Calu3 (cell line): ENCODE data around the gene TSPAN11. TPM values are rescaled to one million over a fixed set of nuclear protein-coding genes. Genes with fewer than 3 reads are reported as not detected.

ENCODE experiments used
- BruUV-seq: library from RNA; stranded (reverse); fragments of 400-500 nt; replicated peaks from 2 replicates; lab custom pipeline; 2021; lab: Mats Ljungman, UMichigan
- CTCF ChIA-PET: fragments of 300-600 bp; sonication (Branson Sonifier 250); formaldehyde crosslinking; loops from one replicate; lab custom pipeline; 2022; ENCODE audit warnings: antibody characterized with exemption; lab: Charles Lee
- DNase-seq: peaks from one replicate; pipeline ENCODE4 v3.0.0; 2022
- H3K27ac Mint-ChIP-seq: one replicate; pipeline ENCODE4 v1.8.0; 2022; ENCODE audit warnings: mixed read lengths; ENCODE audit not compliant: unreplicated experiment
- H3K27me3 Mint-ChIP-seq: one replicate; pipeline ENCODE4 v1.8.0; 2022; ENCODE audit warnings: mixed read lengths; ENCODE audit not compliant: unreplicated experiment
- H3K36me3 Mint-ChIP-seq: one replicate; pipeline ENCODE4 v1.8.0; 2022; ENCODE audit warnings: mild to moderate bottlenecking, moderate library complexity, mixed read lengths; ENCODE audit not compliant: insufficient read depth, unreplicated experiment
- H3K4me1 Mint-ChIP-seq: one replicate; pipeline ENCODE4 v1.8.0; 2022; ENCODE audit warnings: mild to moderate bottlenecking, low read depth, mixed read lengths; ENCODE audit not compliant: unreplicated experiment
- H3K4me3 Mint-ChIP-seq: one replicate; pipeline ENCODE4 v1.8.0; 2022; ENCODE audit warnings: mild to moderate bottlenecking, low read depth, moderate library complexity, mixed read lengths; ENCODE audit not compliant: unreplicated experiment
- H3K9me3 Mint-ChIP-seq: one replicate; pipeline ENCODE4 v1.8.0; 2022; ENCODE audit warnings: low read depth, mixed read lengths; ENCODE audit not compliant: unreplicated experiment
- CTCF ChIP-seq: fragments of 200-600 bp; IDR thresholded peaks from one replicate; pipeline ENCODE4 v1.8.0; 2022; ENCODE audit warnings: antibody characterized with exemption; ENCODE audit not compliant: unreplicated experiment
- intact Hi-C: fragments of 100-400 bp; cut with micrococcal nuclease; formaldehyde crosslinking; loops from one replicate; pipeline ENCODE4 v1.10.0; 2022; ENCODE audit not compliant: unreplicated experiment
- total RNA-seq: library from RNA; stranded (reverse); gene quantifications from 2 replicates; pipeline ENCODE4 v1.2.3, GENCODE V29; 2022

Gene TSPAN11
- total RNA-seq, 1 experiment from 2014 or later = not detected

GRCh38 chr12:30999011-30999410 is 72.5 kb downstream of the TSPAN11 start:
- Mint-ChIP-seq H3K9me3 (no peaks in the 10 kb centered on the region), H3K36me3 (no peaks in the 10 kb centered on the region), H3K4me1 (no peaks in the 10 kb centered on the region), H3K27ac (no peak overlapping the region), H3K4me3 (no peak overlapping the region), H3K27me3 (peaks cover 20% of the 10 kb centered on the region)
- no TSS peak for BruUV-seq
- intact Hi-C loops = no loop called here
- TF ChIP-seq CTCF = no peak
- no peak for DNase-seq
- CTCF ChIA-PET = no interaction called here

- no peak overlapping the region for H3K4me3 Mint-ChIP-seq
- intact Hi-C loops = no loop called here
- no peak overlapping the region for H3K27ac Mint-ChIP-seq
- H3K27me3 Mint-ChIP-seq = peaks cover 20% of the 10 kb centered on the region
- no peaks in the 10 kb centered on the region for H3K4me1 Mint-ChIP-seq
- no peak for DNase-seq
- H3K9me3 Mint-ChIP-seq = no peaks in the 10 kb centered on the region
- CTCF ChIA-PET = no interaction called here
- H3K36me3 Mint-ChIP-seq = no peaks in the 10 kb centered on the region
- TF ChIP-seq CTCF = no peak
- no TSS peak for BruUV-seq
Observed at GRCh38 chr12:30999723-31000122, 73.2 kb downstream of the TSPAN11 start.

- no peaks in the 10 kb centered on the region for H3K36me3 Mint-ChIP-seq
- intact Hi-C loops = no loop called here
- H3K9me3 Mint-ChIP-seq = no peaks in the 10 kb centered on the region
- no TSS peak for BruUV-seq
- H3K27me3 Mint-ChIP-seq = peaks cover 20% of the 10 kb centered on the region
- no peak for TF ChIP-seq CTCF
- H3K4me1 Mint-ChIP-seq = no peaks in the 10 kb centered on the region
- no peak overlapping the region for H3K27ac Mint-ChIP-seq
- no peak for DNase-seq
- CTCF ChIA-PET = interaction anchor here (1.2 kb wide), 1 partner anchor 10 kb away, joined by 3 read pairs; no protein-coding TSS in a partner anchor
- no peak overlapping the region for H3K4me3 Mint-ChIP-seq
Observed at GRCh38 chr12:31000751-31001150, 74.2 kb downstream of the TSPAN11 start.

- BruUV-seq = no TSS peak
- H3K4me1 Mint-ChIP-seq = no peaks in the 10 kb centered on the region
- no peak overlapping the region for H3K27ac Mint-ChIP-seq
- CTCF ChIA-PET = interaction anchor here (1.2 kb wide), 1 partner anchor 11 kb away, joined by 3 read pairs; no protein-coding TSS in a partner anchor
- no peak for TF ChIP-seq CTCF
- no peak for DNase-seq
- no peak overlapping the region for H3K4me3 Mint-ChIP-seq
- peaks cover 20% of the 10 kb centered on the region for H3K27me3 Mint-ChIP-seq
- intact Hi-C loops = no loop called here
- no peaks in the 10 kb centered on the region for H3K9me3 Mint-ChIP-seq
- no peaks in the 10 kb centered on the region for H3K36me3 Mint-ChIP-seq
Observed at GRCh38 chr12:31001581-31002360, 75.2 kb downstream of the TSPAN11 start.
